GM21381 (cell line): ENCODE data around the gene ARPC2.

Experiments used
- ATAC-seq: cut with Tn5 transposase; IDR thresholded peaks from one replicate; pipeline ENCODE4 v1.9.1; 2021; ENCODE audit warnings: mild to moderate bottlenecking, moderate library complexity; ENCODE audit not compliant: unreplicated experiment

ARPC2 gene

GRCh38 chr2:218285604-218286003, 68.6 kb downstream of the ARPC2 start:
- ATAC-seq = no peak

GRCh38 chr2:218286570-218287459, 69.8 kb downstream of the ARPC2 start:
- ATAC-seq = peak; percentile 57

- no peak for ATAC-seq
These were observed 72.8 kb downstream of the ARPC2 start for GRCh38 chr2:218289639-218290315.

- ATAC-seq = peak; percentile 53
These were observed 73.6 kb downstream of the ARPC2 start for GRCh38 chr2:218290316-218291261.

- no peak for ATAC-seq
These were observed 74.5 kb downstream of the ARPC2 start for GRCh38 chr2:218291318-218292047.

- ATAC-seq = peak; percentile 74
These were observed 75.3 kb downstream of the ARPC2 start, which contains the start of gene TMBIM1 for GRCh38 chr2:218292048-218293014. Gene TMBIM1 (minus strand): TSS chr2:218292503. CDS start chr2:218282141, 10,362 bp downstream.

- no peak for ATAC-seq
These were observed 76.9 kb downstream of the ARPC2 start for GRCh38 chr2:218293715-218294429.

- no peak for ATAC-seq
These were observed 77.5 kb downstream of the ARPC2 start for GRCh38 chr2:218294430-218295022.

GRCh38 chr2:218295029-218295428, 78.0 kb downstream of the ARPC2 start:
- no peak for ATAC-seq

- no peak for ATAC-seq
These were observed 79.2 kb downstream of the ARPC2 start for GRCh38 chr2:218296200-218296599.

GRCh38 chr2:218296847-218297246, 79.9 kb downstream of the ARPC2 start:
- ATAC-seq = no peak

- ATAC-seq = no peak
These were observed 81.4 kb downstream of the ARPC2 start for GRCh38 chr2:218298314-218298875.

GRCh38 chr2:218300141-218300540, 83.2 kb downstream of the ARPC2 start:
- ATAC-seq = no peak

GRCh38 chr2:218301176-218301819, 84.3 kb downstream of the ARPC2 start:
- peak; percentile 91 for ATAC-seq
